Stimulated activated CD8-positive, alpha-beta memory T cell treated with anti-CD3 and anti-CD28 coated beads, Interleukin-7, amount 100 ng/mL, for 48 hours (primary cell): ENCODE data around the gene PSTPIP2.
A peak's percentile ranks its signal among the peaks of the same experiment; 100 is the strongest.

ENCODE experiments used
- DNase-seq, 2 donors: peaks; one replicate each; pipeline ENCODE4 v3.0.0-alpha.2; 2020; ENCODE audit warnings: low read depth in 1 of 2; ENCODE audit errors: extremely low read depth in 1 of 2

PSTPIP2 gene

GRCh38 chr18:46040033-46040746 is 31.9 kb downstream of the PSTPIP2 start:
- DNase-seq: no peak

GRCh38 chr18:46037512-46038305 is 34.4 kb downstream of the PSTPIP2 start:
- no peak for DNase-seq

GRCh38 chr18:46035696-46036680 is 36.1 kb downstream of the PSTPIP2 start:
- DNase-seq: no peak

GRCh38 chr18:46034230-46034629 is 37.8 kb downstream of the PSTPIP2 start:
- no peak for DNase-seq

- DNase-seq: no peak
These were observed 40.3 kb downstream of the PSTPIP2 start for GRCh38 chr18:46031741-46032140.

- DNase-seq: no peak
These were observed 43.5 kb downstream of the PSTPIP2 start for GRCh38 chr18:46028536-46028891.

GRCh38 chr18:46019936-46020335 is 52.1 kb downstream of the PSTPIP2 start:
- DNase-seq: no peak

- DNase-seq: no peak
These were observed 58.4 kb downstream of the PSTPIP2 start for GRCh38 chr18:46013484-46014189.

- no peak for DNase-seq
These were observed 61.4 kb downstream of the PSTPIP2 start for GRCh38 chr18:46010676-46011075.

- DNase-seq: no peak
These were observed 62.0 kb downstream of the PSTPIP2 start for GRCh38 chr18:46010050-46010449.

- no peak for DNase-seq
These were observed 62.8 kb downstream of the PSTPIP2 start for GRCh38 chr18:46009125-46009840.

- no peak for DNase-seq
These were observed 63.5 kb downstream of the PSTPIP2 start for GRCh38 chr18:46008531-46008930.

- no peak for DNase-seq
These were observed 64.9 kb downstream of the PSTPIP2 start for GRCh38 chr18:46007165-46007564.

- DNase-seq: no peak
These were observed 69.1 kb downstream of the PSTPIP2 start for GRCh38 chr18:46002934-46003333.

GRCh38 chr18:46001892-46002291 is 70.2 kb downstream of the PSTPIP2 start:
- no peak for DNase-seq

GRCh38 chr18:46001074-46001473 is 71.0 kb downstream of the PSTPIP2 start:
- no peak for DNase-seq

GRCh38 chr18:45999536-45999935 is 72.5 kb downstream of the PSTPIP2 start:
- no peak for DNase-seq

GRCh38 chr18:45998244-45998643 is 73.8 kb downstream of the PSTPIP2 start:
- DNase-seq: no peak

- DNase-seq: peak in 1 of 2 donors; percentile 29
These were observed 74.3 kb downstream of the PSTPIP2 start for GRCh38 chr18:45997700-45998151.

- no peak for DNase-seq
These were observed 76.6 kb downstream of the PSTPIP2 start for GRCh38 chr18:45995461-45995860.
